ENCODE measurements around the gene POLR3GL.
"Not testable (repeated sequence)": the region's sequence is repeated elsewhere in the genome, so short reads cannot be mapped to it uniquely, and the experiment has no call there.

The POLR3GL gene

DNA sequence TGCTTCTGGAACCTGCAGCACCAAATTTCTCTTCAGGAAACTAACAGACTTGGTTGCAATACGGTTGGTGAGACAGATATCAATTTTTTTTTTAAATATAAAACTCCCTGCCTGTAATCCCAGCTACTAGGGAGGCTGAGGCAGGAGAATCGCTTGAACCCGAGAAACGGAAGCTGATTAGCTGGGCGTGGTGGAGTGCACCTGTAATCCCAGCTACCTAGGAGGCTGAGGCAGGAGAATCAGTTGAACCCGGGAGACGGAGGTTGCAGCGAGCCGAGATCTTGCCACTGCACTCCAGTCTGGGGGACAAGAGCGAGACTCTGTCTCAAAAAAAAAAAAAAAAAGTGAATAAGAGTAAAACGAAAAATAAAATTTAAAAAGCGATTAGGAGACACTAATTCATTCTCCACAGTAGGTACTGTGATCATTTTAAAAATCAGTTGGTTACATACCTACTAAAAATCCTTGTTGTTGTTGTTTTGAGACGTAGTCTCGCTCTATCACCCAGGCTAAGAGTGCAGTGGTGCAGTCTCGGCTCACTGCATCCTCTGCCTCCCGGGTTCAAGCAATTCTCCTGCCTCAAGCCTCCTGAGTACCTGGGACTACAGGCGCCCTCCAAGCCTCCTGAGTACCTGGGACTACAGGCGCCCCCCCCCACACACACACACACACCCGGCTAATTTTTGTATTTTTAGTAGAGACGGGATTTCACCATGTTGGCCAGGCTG lies 36.4 kb upstream of the POLR3GL start:
- no peaks in the 10 kb centered on the region for H3K9me3 ChIP-seq (ENCODE audit: severe bottlenecking)
- ATAC-seq (ENCODE audit: low read depth) (no peak), DNase-seq (ENCODE audit: low spot score) (no peak)
- H3K36me3 ChIP-seq (ENCODE audit: low read depth), result peaks cover 23% of the 10 kb centered on the region
- no peak for TF ChIP-seq CTCF (IDR thresholded peaks at IDR 0.05; ENCODE audit: poor library complexity, severe bottlenecking)
- H3K27me3 ChIP-seq (ENCODE audit: insufficient read depth, poor library complexity, severe bottlenecking), result no peaks in the 10 kb centered on the region
- peaks cover 6% of the 10 kb centered on the region for H3K4me1 ChIP-seq (ENCODE audit: insufficient read depth, poor library complexity, severe bottlenecking)
- peak overlapping the region; percentile 74 for H3K4me3 ChIP-seq (ENCODE audit: severe bottlenecking)
- peak overlapping the region; percentile 57 for H3K27ac ChIP-seq (ENCODE audit: poor library complexity, severe bottlenecking)

GRCh38 chr1:145932522-145933009 lies 31.9 kb upstream of the POLR3GL start:
- not testable (repeated sequence) for H3K27ac ChIP-seq (ENCODE audit: poor library complexity, severe bottlenecking); H3K4me3 ChIP-seq (ENCODE audit: severe bottlenecking); H3K9me3 ChIP-seq (ENCODE audit: severe bottlenecking); ATAC-seq (ENCODE audit: low read depth); H3K4me1 ChIP-seq (ENCODE audit: insufficient read depth, poor library complexity, severe bottlenecking); DNase-seq (ENCODE audit: low spot score); H3K27me3 ChIP-seq (ENCODE audit: insufficient read depth, poor library complexity, severe bottlenecking)
- peaks cover 14% of the 10 kb centered on the region; the same call in 1 of the 2 replicates for H3K36me3 ChIP-seq (ENCODE audit: low read depth)

- Histone ChIP-seq H3K9me3 (ENCODE audit: severe bottlenecking) (no peaks in the 10 kb centered on the region), H3K36me3 (ENCODE audit: low read depth) (peaks cover 14% of the 10 kb centered on the region; the same call in 1 of the 2 replicates), H3K27ac (ENCODE audit: poor library complexity, severe bottlenecking) (no peak overlapping the region), H3K4me1 (ENCODE audit: insufficient read depth, poor library complexity, severe bottlenecking) (no peaks in the 10 kb centered on the region), H3K27me3 (ENCODE audit: insufficient read depth, poor library complexity, severe bottlenecking) (no peaks in the 10 kb centered on the region), H3K4me3 (ENCODE audit: severe bottlenecking) (no peak overlapping the region)
- DNase-seq (ENCODE audit: low spot score) (no peak), ATAC-seq (ENCODE audit: low read depth) (no peak)
- TF ChIP-seq CTCF (IDR thresholded peaks at IDR 0.05; ENCODE audit: poor library complexity, severe bottlenecking), result no peak
Measured at GRCh38 chr1:145935708-145936107, 28.8 kb upstream of the POLR3GL start.

GRCh38 chr1:145936247-145936646 lies 28.2 kb upstream of the POLR3GL start:
- Histone ChIP-seq H3K27ac (ENCODE audit: poor library complexity, severe bottlenecking) (no peak overlapping the region), H3K36me3 (ENCODE audit: low read depth) (peaks cover 14% of the 10 kb centered on the region; the same call in 1 of the 2 replicates), H3K27me3 (ENCODE audit: insufficient read depth, poor library complexity, severe bottlenecking) (no peaks in the 10 kb centered on the region), H3K4me3 (ENCODE audit: severe bottlenecking) (no peak overlapping the region), H3K4me1 (ENCODE audit: insufficient read depth, poor library complexity, severe bottlenecking) (no peaks in the 10 kb centered on the region), H3K9me3 (ENCODE audit: severe bottlenecking) (no peaks in the 10 kb centered on the region)
- no peak for DNase-seq (ENCODE audit: low spot score)
- no peak for TF ChIP-seq CTCF (IDR thresholded peaks at IDR 0.05; ENCODE audit: poor library complexity, severe bottlenecking)
- ATAC-seq (ENCODE audit: low read depth), result no peak

GRCh38 chr1:145937436-145937835 lies 27.1 kb upstream of the POLR3GL start:
- TF ChIP-seq CTCF (IDR thresholded peaks at IDR 0.05; ENCODE audit: poor library complexity, severe bottlenecking), result no peak
- H3K4me1 ChIP-seq (ENCODE audit: insufficient read depth, poor library complexity, severe bottlenecking), result no peaks in the 10 kb centered on the region
- no peak for DNase-seq (ENCODE audit: low spot score)
- no peak overlapping the region for H3K4me3 ChIP-seq (ENCODE audit: severe bottlenecking)
- H3K27me3 ChIP-seq (ENCODE audit: insufficient read depth, poor library complexity, severe bottlenecking), result no peaks in the 10 kb centered on the region
- peaks cover 23% of the 10 kb centered on the region for H3K36me3 ChIP-seq (ENCODE audit: low read depth)
- no peak overlapping the region for H3K27ac ChIP-seq (ENCODE audit: poor library complexity, severe bottlenecking)
- no peaks in the 10 kb centered on the region for H3K9me3 ChIP-seq (ENCODE audit: severe bottlenecking)
- ATAC-seq (ENCODE audit: low read depth), result no peak
